Fibroblast of gingiva (primary cell): ENCODE results near the gene DGCR6L.
"Not testable (repeated sequence)": the region's sequence is repeated elsewhere in the genome, so short reads cannot be mapped to it uniquely, and the experiment has no call there.

Source experiments
- DNase-seq: peaks from one replicate; pipeline ENCODE4 v3.0.0-alpha.2; 2011; ENCODE audit warnings: low read depth

The DGCR6L gene

DNA sequence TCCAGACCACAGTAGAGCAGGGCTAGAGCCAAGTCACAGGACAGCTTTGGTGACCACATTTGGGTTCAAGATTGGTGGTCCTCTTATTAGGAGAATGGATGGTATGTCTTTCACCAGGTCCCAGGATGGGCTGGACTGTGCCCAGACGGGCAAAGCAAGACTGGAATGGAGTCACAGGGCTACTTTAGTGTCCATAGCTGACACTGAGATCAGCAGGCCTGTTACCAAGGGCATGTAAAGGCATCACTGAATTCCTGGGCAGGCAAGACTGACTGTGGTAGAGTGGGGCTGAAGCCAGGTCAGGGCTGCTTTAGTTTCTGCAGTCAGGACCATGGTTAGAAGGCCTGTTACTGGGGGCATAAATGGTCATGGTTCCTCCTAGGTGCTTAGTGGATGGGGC, 6.1 kb upstream of the DGCR6L start:
- DNase-seq = not testable (repeated sequence)

DNA sequence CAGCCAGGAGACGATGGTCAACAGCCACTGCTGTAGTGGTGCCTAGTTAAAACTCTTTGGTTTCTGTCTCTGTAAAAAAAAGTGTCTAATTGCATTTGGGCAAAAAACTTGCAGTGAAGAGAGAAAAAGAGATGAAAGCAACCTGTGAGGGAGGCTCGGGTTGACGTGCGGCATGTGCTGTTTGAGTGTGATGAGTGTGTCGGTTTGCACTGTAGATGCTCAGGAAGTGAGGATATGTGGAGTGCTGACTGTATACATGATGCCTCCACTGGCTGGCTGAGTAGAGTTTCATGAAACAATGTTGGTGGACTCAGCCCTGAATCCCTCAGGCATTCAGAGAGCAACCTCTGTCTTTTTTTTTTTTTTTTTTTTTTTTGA, 4.3 kb upstream of the DGCR6L start:
- DNase-seq = no peak

- DNase-seq = not testable (repeated sequence)
Measured at GRCh38 chr22:20321552-20322211, 1.8 kb upstream of the DGCR6L start.

- DNase-seq = not testable (repeated sequence)
Measured at GRCh38 chr22:20320659-20321551, 1.0 kb upstream of the DGCR6L start.

- DNase-seq = no peak
Measured at GRCh38 chr22:20319041-20319744, 667 bp downstream of the DGCR6L start.

GRCh38 chr22:20318043-20318688, 1.7 kb downstream of the DGCR6L start:
- not testable (repeated sequence) for DNase-seq

DNA sequence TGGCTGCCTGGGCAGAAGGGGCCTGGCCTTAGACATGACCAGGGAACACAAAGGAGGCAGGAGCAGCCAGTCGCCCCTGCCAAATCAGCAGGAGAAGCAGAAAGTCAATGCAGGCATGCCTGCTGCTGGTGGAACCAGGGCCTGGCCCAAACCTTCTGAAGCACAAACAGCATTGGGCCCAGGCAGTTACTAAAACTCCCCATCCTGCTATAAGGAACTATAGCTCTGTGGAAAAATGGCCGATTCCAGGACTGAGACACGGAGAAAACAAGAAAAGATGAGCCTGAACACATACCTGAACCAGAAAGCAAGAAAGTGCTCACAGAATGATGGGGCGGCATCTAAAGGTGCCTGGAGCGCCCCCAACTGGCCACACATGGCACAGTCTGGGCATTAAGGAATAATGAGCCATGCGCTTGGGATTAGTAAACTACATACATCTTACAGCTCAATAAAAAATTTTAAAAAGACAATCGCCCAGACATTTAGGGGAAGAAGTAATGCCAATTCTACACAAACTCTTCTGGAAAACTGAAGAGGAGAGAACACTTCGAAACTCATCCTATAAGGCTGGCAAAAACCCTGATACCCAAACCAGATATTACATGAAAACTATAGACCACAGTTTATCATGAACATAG, 2.3 kb downstream of the DGCR6L start:
- DNase-seq = not testable (repeated sequence)

DNA sequence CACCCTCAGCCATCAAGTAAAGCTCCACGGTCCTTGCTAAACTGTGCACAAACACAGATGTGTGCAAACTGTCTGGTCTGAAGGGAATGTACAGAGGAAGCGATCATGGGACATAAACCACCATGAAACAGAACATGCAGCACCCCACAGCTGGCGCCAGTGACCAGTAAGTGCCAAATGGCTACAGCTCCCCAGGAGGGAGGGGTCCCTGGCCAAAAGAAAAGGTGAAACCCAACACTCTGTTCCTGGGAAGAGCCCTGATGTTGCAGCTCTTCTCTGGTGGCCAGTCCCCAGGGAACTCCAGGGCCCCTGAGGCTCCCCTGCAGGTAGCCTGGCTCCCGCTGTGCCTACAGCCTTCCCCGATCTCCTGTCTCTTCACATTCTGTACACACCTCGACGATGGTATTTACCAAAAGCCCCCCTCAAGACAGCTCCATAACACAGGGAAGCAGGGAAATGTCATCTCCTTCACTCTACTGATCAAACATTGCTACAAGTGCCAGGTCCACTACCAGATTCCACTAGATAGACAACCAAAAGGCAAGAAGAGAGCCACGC, 2.9 kb downstream of the DGCR6L start:
- no peak for DNase-seq

- no peak for DNase-seq
Measured at GRCh38 chr22:20316217-20316843, 3.5 kb downstream of the DGCR6L start.

DNA sequence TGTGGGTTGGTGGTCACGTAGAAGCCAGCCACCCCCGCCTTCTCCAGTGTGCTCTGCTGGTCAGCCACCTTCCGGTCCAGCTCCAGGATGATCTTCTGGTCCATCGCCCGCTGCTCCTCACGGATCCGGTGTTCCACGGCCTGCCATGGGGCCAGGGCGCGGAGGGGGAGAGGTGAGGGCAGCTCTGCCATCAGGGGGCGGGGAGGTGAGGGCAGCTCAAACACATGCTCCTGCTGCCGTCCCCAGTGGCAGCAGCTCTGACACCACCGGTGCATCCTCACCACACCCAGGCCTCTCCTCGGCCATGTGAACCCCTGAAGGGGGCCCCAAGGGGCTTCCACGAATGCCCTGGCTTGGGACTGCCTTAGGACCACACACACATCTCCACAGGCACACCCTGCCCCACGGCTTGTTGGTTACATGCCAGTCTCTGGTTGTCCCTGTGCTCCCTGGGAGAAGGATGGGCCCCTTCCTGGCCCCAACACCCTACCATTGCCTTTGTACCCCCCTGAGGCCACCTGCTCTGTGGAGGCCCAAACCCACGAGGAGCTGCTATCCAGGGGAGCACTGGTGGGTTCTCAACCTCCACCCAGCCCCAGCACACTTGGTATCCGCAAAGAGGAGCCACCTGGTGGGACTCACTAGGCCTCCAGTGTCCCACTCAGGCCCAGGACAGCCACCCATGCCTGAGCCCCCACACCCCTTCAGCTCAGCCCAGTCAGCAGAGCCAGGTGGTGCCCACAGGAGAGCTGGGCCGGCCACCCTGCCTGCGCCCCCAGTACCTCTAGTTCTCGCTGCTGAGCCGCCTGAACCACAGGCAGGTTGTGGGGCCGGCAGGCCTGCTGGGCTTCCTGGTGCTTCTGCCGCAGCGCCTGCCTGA, 4.3 kb downstream of the DGCR6L start:
- no peak for DNase-seq

DNA sequence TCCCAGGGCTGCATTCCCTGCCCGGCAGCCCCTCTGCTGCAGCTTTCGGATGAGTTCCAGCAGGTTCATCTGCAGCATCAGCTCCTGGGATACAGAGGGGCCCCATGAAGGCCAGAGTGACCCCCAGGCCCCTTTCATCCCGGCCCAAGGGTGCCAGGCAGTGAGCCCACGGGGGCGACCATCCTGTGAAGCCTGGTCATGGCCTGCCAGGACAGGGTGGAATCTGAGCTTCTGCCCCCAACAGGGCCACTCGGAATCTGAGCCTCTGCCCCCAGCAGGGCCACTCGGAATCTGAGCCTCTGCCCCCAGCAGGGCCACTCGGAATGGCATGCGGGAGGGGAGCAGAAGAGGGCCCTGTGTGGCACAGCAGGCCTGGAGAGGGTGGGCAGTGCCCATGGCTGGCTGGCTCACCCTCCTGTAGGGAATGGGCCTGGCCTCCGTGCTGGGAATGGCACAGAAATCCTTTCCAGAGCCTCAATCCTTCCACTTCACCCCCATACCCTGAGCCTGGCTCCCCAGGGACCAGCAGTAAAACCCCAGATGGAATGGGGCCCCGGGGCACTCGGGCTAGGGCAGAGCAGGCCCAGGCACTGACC, 5.0 kb downstream of the DGCR6L start:
- DNase-seq = not testable (repeated sequence)

GRCh38 chr22:20314206-20314605, 5.7 kb downstream of the DGCR6L start:
- not testable (repeated sequence) for DNase-seq

- DNase-seq = not testable (repeated sequence)
Measured at GRCh38 chr22:20313306-20314077, 6.4 kb downstream of the DGCR6L start.

DNA sequence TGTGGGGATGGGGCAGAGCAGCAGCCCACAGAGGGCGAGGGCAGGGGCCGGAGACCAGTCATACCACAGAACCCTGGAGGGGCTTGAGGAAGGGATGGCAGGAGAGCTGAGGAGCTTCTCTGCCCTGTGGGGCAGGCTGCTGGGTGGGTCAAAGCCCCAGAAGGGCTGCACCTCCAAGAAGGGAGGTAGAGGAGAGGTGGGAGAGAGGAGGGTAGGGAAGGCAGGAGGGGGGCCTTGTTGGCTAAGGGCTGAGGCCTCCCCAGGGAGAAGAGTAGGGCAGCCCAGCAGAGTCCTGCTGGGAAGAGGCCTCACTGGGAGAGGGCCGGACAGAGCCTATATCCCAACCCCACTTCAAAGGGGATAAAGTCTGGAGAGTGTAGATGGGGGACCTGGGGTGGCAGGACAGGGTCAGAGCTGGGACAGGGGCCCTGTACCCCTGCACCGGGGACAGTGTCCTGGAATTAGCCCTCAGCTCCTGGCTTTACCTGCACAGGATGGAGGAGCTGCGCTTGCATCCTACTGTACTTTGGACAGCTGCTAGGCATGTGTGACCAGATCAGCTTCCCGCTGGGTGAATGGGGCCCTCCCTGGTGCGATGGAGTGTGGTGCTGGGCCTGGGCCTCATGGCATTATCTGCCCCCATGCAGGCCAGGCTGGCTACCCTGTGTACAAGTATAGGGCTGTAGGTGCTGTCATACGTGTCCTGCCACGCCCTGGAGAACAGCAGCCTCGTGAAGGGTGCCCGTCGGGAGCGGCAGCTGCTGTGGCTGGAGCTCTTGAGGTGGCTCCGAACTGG, 7.3 kb downstream of the DGCR6L start:
- DNase-seq = no peak

DNA sequence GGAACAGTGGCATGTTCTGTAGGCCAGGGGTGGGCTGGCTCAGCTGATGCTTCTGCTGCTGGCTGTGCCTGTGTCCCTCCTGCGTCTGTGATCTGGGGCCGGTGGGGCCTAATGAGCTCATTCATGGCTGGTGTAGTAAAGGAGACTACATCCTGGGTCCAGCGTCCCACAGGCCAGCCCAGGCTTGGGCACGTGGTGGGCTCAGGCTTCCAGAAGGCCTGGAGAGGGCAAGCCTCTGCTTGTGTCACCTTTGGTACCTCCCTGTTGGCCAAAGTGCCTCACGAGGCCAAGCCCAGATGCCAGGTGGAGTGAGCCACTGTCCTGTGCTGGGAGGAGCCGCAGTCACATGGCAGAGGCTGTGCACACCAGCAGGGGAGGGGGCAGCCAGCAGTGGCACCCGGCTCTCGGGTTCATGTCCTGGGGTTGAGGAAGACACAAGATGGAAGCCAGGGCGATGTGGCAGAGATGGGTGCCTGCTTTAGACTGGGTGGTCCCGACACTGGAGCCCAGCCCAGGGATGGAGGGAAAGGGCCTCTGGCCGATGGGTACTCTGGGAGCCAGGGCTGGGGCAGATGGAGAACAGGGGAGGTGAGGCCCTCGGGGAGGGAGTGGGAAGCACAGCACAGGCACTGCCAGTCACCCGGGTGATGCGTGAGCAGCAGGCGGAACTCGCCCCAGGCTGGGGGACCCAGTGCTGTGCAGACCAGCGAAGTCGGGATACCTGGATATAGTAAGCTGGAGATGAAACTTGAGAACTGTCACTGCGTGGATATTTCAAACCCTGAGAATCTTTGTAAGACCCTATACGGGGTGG, 8.4 kb downstream of the DGCR6L start:
- not testable (repeated sequence) for DNase-seq

GRCh38 chr22:20310773-20311172, 9.1 kb downstream of the DGCR6L start:
- DNase-seq = not testable (repeated sequence)

GRCh38 chr22:20310180-20310579, 9.7 kb downstream of the DGCR6L start:
- DNase-seq = not testable (repeated sequence)
